Loucy (cell line): ENCODE results near the gene SV2A.
A peak's percentile ranks its signal among the peaks of the same experiment; 100 is the strongest.

Source experiments
- H2AFZ ChIP-seq: fragments of 200-600 bp; sonication (generic); 2 replicates; pipeline ENCODE4 v1.6.0; 2016; ENCODE audit warnings: antibody characterized with exemption, mild to moderate bottlenecking, low read length, moderate library complexity
- H3F3A ChIP-seq: fragments of 200-600 bp; 2 replicates; pipeline ENCODE4 v1.6.0; 2016; ENCODE audit warnings: antibody characterized with exemption, low read depth, mild to moderate bottlenecking
- H3K27me3 ChIP-seq: fragments of 200-600 bp; sonication (generic); 2 replicates; pipeline ENCODE4 v1.6.1; 2014; ENCODE audit warnings: low read length, mild to moderate bottlenecking; ENCODE audit not compliant: insufficient read depth, poor library complexity, severe bottlenecking
- H3K36me3 ChIP-seq: fragments of 200-600 bp; sonication (generic); 2 replicates; pipeline ENCODE4 v1.6.1; 2016; ENCODE audit warnings: low read length; ENCODE audit not compliant: insufficient read depth
- H3K4me1 ChIP-seq: fragments of 200-600 bp; sonication (generic); 2 replicates; pipeline ENCODE4 v1.5.1; 2014; ENCODE audit warnings: low read length, mild to moderate bottlenecking; ENCODE audit not compliant: insufficient read depth, poor library complexity, severe bottlenecking
- H3K4me2 ChIP-seq: fragments of 200-600 bp; sonication (generic); 2 replicates; pipeline ENCODE4 v1.6.0; 2014; ENCODE audit warnings: antibody characterized with exemption, low read length, low read depth, mild to moderate bottlenecking; ENCODE audit not compliant: poor library complexity, severe bottlenecking
- H3K4me3 ChIP-seq: fragments of 200-600 bp; sonication (generic); 2 replicates; pipeline ENCODE4 v1.5.1; 2014; ENCODE audit warnings: low read length, mild to moderate bottlenecking, mixed read lengths; ENCODE audit not compliant: poor library complexity, severe bottlenecking
- H3K79me2 ChIP-seq: fragments of 200-600 bp; sonication (generic); 2 replicates; pipeline ENCODE4 v1.6.1; 2014; ENCODE audit warnings: low read length; ENCODE audit not compliant: insufficient read depth
- H3K9ac ChIP-seq: fragments of 200-600 bp; sonication (generic); 2 replicates; pipeline ENCODE4 v1.6.0; 2014; ENCODE audit warnings: mild to moderate bottlenecking, low read depth, low read length, moderate library complexity; ENCODE audit not compliant: poor library complexity, severe bottlenecking
- H3K9me2 ChIP-seq: fragments of 200-600 bp; sonication (generic); replicated peaks from 2 replicates; pipeline ENCODE4 v1.6.1; 2016; ENCODE audit warnings: low read depth, low read length, mixed read lengths
- H3K9me3 ChIP-seq: fragments of 200-600 bp; sonication (generic); 2 replicates; pipeline ENCODE4 v1.6.1; 2014; ENCODE audit warnings: mild to moderate bottlenecking, antibody characterized with exemption, low read length, low read depth; ENCODE audit not compliant: insufficient read depth
- H4K20me1 ChIP-seq: fragments of 200-600 bp; sonication (generic); 2 replicates; pipeline ENCODE4 v1.6.0; 2014; ENCODE audit warnings: antibody characterized with exemption, low read length, mild to moderate bottlenecking; ENCODE audit not compliant: insufficient read depth, poor library complexity, severe bottlenecking
- CTCF ChIP-seq: fragments of 200-600 bp; sonication (generic); conservative IDR thresholded peaks from 2 replicates; pipeline ENCODE4 v1.5.1; 2014; ENCODE audit warnings: mild to moderate bottlenecking, antibody characterized with exemption, low read length
- EZH2phosphoT487 ChIP-seq: fragments of 200-600 bp; IDR thresholded peaks from 2 replicates; pipeline ENCODE4 v1.6.1; 2018; ENCODE audit warnings: antibody characterized with exemption, mild to moderate bottlenecking, moderate library complexity, borderline replicate concordance

SV2A gene

GRCh38 chr1:149916898-149917252 is 769 bp downstream of the SV2A start:
- Histone ChIP-seq H3K9me2 (no peaks in the 10 kb centered on the region), H3K4me2 (peak overlapping the region; percentile 89), H3K79me2 (peaks cover 63% of the 10 kb centered on the region), H2AFZ (no peak overlapping the region; the same call in 1 of the 2 replicates), H3K4me1 (peaks cover 55% of the 10 kb centered on the region), H3K9me3 (no peaks in the 10 kb centered on the region), H3F3A (no peaks in the 10 kb centered on the region), H3K9ac (peak overlapping the region; percentile 91), H3K27me3 (no peaks in the 10 kb centered on the region), H4K20me1 (peaks cover 29% of the 10 kb centered on the region), H3K36me3 (peaks cover 9% of the 10 kb centered on the region; the same call in 1 of the 2 replicates), H3K4me3 (peak overlapping the region; percentile 93)
- TF ChIP-seq CTCF = no peak
- TF ChIP-seq EZH2phosphoT487 = no peak

GRCh38 chr1:149916193-149916897 is 1.3 kb downstream of the SV2A start:
- Histone ChIP-seq H3K36me3 (peaks cover 9% of the 10 kb centered on the region; the same call in 1 of the 2 replicates), H3K4me1 (peaks cover 61% of the 10 kb centered on the region), H3F3A (no peaks in the 10 kb centered on the region), H4K20me1 (peaks cover 34% of the 10 kb centered on the region), H3K27me3 (no peaks in the 10 kb centered on the region), H3K79me2 (peaks cover 69% of the 10 kb centered on the region), H3K4me3 (peak overlapping the region; percentile 93), H3K9me3 (no peaks in the 10 kb centered on the region), H3K9ac (peak overlapping the region; percentile 91), H3K9me2 (no peaks in the 10 kb centered on the region), H3K4me2 (peak overlapping the region; percentile 89), H2AFZ (no peak overlapping the region; the same call in 1 of the 2 replicates)
- TF ChIP-seq EZH2phosphoT487 (no peak), CTCF (no peak)

- peaks cover 14% of the 10 kb centered on the region; the same call in 1 of the 2 replicates for H3K36me3 ChIP-seq
- peak overlapping the region; percentile 93 for H3K4me3 ChIP-seq
- peak overlapping the region; percentile 91 for H3K9ac ChIP-seq
- no peak overlapping the region for H2AFZ ChIP-seq
- no peaks in the 10 kb centered on the region for H3K9me2 ChIP-seq
- peaks cover 68% of the 10 kb centered on the region for H3K4me1 ChIP-seq
- no peaks in the 10 kb centered on the region for H3K27me3 ChIP-seq
- H4K20me1 ChIP-seq = peaks cover 38% of the 10 kb centered on the region
- no peaks in the 10 kb centered on the region for H3K9me3 ChIP-seq
- H3K79me2 ChIP-seq = peaks cover 76% of the 10 kb centered on the region
- H3F3A ChIP-seq = no peaks in the 10 kb centered on the region
- H3K4me2 ChIP-seq = peak overlapping the region; percentile 89
- TF ChIP-seq CTCF (no peak), EZH2phosphoT487 (no peak)
Observed at GRCh38 chr1:149915429-149916192, 2.0 kb downstream of the SV2A start.
